IMR-90 (cell line): Measurements from ENCODE around the gene LEF1. TPM values are rescaled to one million over a fixed set of nuclear protein-coding genes. Genes with fewer than 3 reads are reported as not detected.

Experiments
- ATAC-seq: fragments of 200-7000 bp; cut with Tn5 transposase; 2 replicates; pipeline ENCODE4 v1.9.1; 2020; ENCODE audit warnings: low read depth, mild to moderate bottlenecking, moderate library complexity
- BruUV-seq: library from RNA; stranded (reverse); fragments of 400-500 nt; replicated peaks from 2 replicates; lab custom pipeline; 2021; lab: Mats Ljungman, UMichigan
- CTCF ChIA-PET: fragments of 300-600 bp; formaldehyde crosslinking; extraction: SDS; loops from one replicate; lab custom pipeline; 2021; ENCODE audit warnings: antibody characterized with exemption; lab: Yijun Ruan, JAX
- POLR2A ChIA-PET: fragments of 300-600 bp; sonication (Branson Sonifier 250); formaldehyde crosslinking; loops from one replicate; lab custom pipeline; 2022; ENCODE audit warnings: antibody characterized with exemption; ENCODE audit not compliant: unreplicated experiment; lab: Charles Lee
- DNase-seq: peaks from one replicate; pipeline ENCODE4 v3.0.0; 2013
- H2AFZ ChIP-seq: replicated peaks from 2 replicates; pipeline ENCODE3; 2013; ENCODE audit warnings: low read length, mild to moderate bottlenecking; ENCODE audit not compliant: poor library complexity
- H2AK5ac ChIP-seq: 2 replicates; pipeline ENCODE4 v1.6.1; 2013; ENCODE audit warnings: low read depth, low read length, inconsistent platforms
- H2AK9ac ChIP-seq: replicated peaks from 2 replicates; pipeline ENCODE3; 2013; ENCODE audit warnings: mild to moderate bottlenecking, low read depth, low read length, moderate library complexity; ENCODE audit not compliant: poor library complexity
- H2BK120ac ChIP-seq: 2 replicates; pipeline ENCODE4 v1.6.1; 2013; ENCODE audit warnings: low read depth, low read length, inconsistent platforms
- H2BK15ac ChIP-seq: 3 replicates; pipeline ENCODE4 v1.6.1; 2013; ENCODE audit warnings: low read depth, low read length, inconsistent platforms
- H2BK20ac ChIP-seq: 2 replicates; pipeline ENCODE4 v1.6.1; 2013; ENCODE audit warnings: low read depth, mild to moderate bottlenecking, inconsistent platforms, low read length, moderate library complexity
- H2BK5ac ChIP-seq: 2 replicates; pipeline ENCODE4 v1.6.1; 2013; ENCODE audit warnings: mild to moderate bottlenecking, low read depth, low read length, inconsistent platforms; ENCODE audit not compliant: poor library complexity, severe bottlenecking
- H3K14ac ChIP-seq: replicated peaks from 2 replicates; pipeline ENCODE4 v1.6.1; 2013; ENCODE audit warnings: low read depth, low read length, inconsistent platforms
- H3K18ac ChIP-seq: 2 replicates; pipeline ENCODE4 v1.6.1; 2013; ENCODE audit warnings: low read depth, low read length, control low read depth
- H3K23ac ChIP-seq: 2 replicates; pipeline ENCODE4 v1.6.1; 2013; ENCODE audit warnings: low read depth, low read length, inconsistent platforms
- H3K27ac ChIP-seq: 2 replicates; pipeline ENCODE4 v1.5.1; 2013; ENCODE audit warnings: mild to moderate bottlenecking, control low read depth, low read length; ENCODE audit not compliant: insufficient read depth
- H3K27me3 ChIP-seq: 2 replicates; pipeline ENCODE4 v1.6.1; 2013; ENCODE audit warnings: low read length; ENCODE audit not compliant: control insufficient read depth, insufficient read depth
- H3K36me3 ChIP-seq: 2 replicates; pipeline ENCODE4 v1.6.1; 2013; ENCODE audit warnings: low read length, mixed read lengths; ENCODE audit not compliant: control insufficient read depth, insufficient read depth
- H3K4ac ChIP-seq: 2 replicates; pipeline ENCODE4 v1.6.1; 2013; ENCODE audit warnings: low read depth, low read length, inconsistent platforms
- H3K4me1 ChIP-seq: 2 replicates; pipeline ENCODE4 v1.6.1; 2013; ENCODE audit warnings: low read length, mixed read lengths; ENCODE audit not compliant: control insufficient read depth, insufficient read depth
- H3K4me2 ChIP-seq: 2 replicates; pipeline ENCODE4 v1.6.1; 2013; ENCODE audit warnings: low read depth, mild to moderate bottlenecking, control low read depth, low read length, moderate library complexity
- H3K4me3 ChIP-seq: 2 replicates; pipeline ENCODE4 v1.5.1; 2013; ENCODE audit warnings: low read depth, mild to moderate bottlenecking, control low read depth, low read length, moderate library complexity; ENCODE audit not compliant: insufficient read depth
- H3K56ac ChIP-seq: 2 replicates; pipeline ENCODE4 v1.6.1; 2013; ENCODE audit warnings: low read length, inconsistent platforms; ENCODE audit not compliant: insufficient read depth; ENCODE audit errors: extremely low read depth
- H3K79me1 ChIP-seq, 2 experiments: 2 replicates each; pipeline ENCODE4 v1.6.1; 2013; ENCODE audit warnings: low read length in 2 of 2, inconsistent platforms in 1 of 2, low read depth in 1 of 2
- H3K9ac ChIP-seq: 2 replicates; pipeline ENCODE4 v1.6.1; 2013; ENCODE audit warnings: low read depth, low read length, control low read depth
- H3K9me1 ChIP-seq: 2 replicates; pipeline ENCODE4 v1.6.1; 2013; ENCODE audit warnings: low read length, inconsistent platforms; ENCODE audit not compliant: insufficient read depth
- H3K9me3 ChIP-seq: 2 replicates; pipeline ENCODE4 v1.6.1; 2013; ENCODE audit warnings: low read length; ENCODE audit not compliant: control insufficient read depth, insufficient read depth
- H4K20me1 ChIP-seq: 2 replicates; pipeline ENCODE4 v1.6.1; 2013; ENCODE audit warnings: low read length, inconsistent platforms; ENCODE audit not compliant: insufficient read depth
- H4K5ac ChIP-seq: 2 replicates; pipeline ENCODE4 v1.6.1; 2013; ENCODE audit warnings: mild to moderate bottlenecking, low read depth, low read length, control low read depth
- H4K8ac ChIP-seq, 2 experiments: 2 replicates each; pipeline ENCODE4 v1.6.1; 2013; ENCODE audit warnings: low read depth in 2 of 2, low read length in 2 of 2, control low read depth in 1 of 2, inconsistent platforms in 1 of 2
- H4K91ac ChIP-seq: 2 replicates; pipeline ENCODE4 v1.6.1; 2013; ENCODE audit warnings: low read depth, low read length, inconsistent platforms; ENCODE audit not compliant: insufficient read depth
- BHLHE40 ChIP-seq: fragments of 150-350 bp; IDR thresholded peaks from 2 replicates; pipeline ENCODE4 v1.6.1; 2016; ENCODE audit warnings: mild to moderate bottlenecking, low read depth, low read length
- CEBPB ChIP-seq: IDR thresholded peaks from 2 replicates; pipeline ENCODE4 v1.6.1; 2012; ENCODE audit warnings: low read depth, low read length, improper control_type of control experiment
- CHD1 ChIP-seq: IDR thresholded peaks from 2 replicates; pipeline ENCODE4 v1.6.1; 2012; ENCODE audit warnings: low read depth, low read length, improper control_type of control experiment
- FOS ChIP-seq: fragments of 150-350 bp; IDR thresholded peaks from 2 replicates; pipeline ENCODE4 v1.6.1; 2016; ENCODE audit warnings: low read depth, low read length
- MAFK ChIP-seq: IDR thresholded peaks from 2 replicates; pipeline ENCODE4 v1.6.1; 2012; ENCODE audit warnings: low read depth, low read length, improper control_type of control experiment
- MAZ ChIP-seq: IDR thresholded peaks from 2 replicates; pipeline ENCODE4 v1.6.1; 2012; ENCODE audit warnings: low read depth, mild to moderate bottlenecking, low read length, improper control_type of control experiment, moderate library complexity, borderline replicate concordance
- MXI1 ChIP-seq: IDR thresholded peaks from 2 replicates; pipeline ENCODE4 v1.6.1; 2012; ENCODE audit warnings: low read depth, mild to moderate bottlenecking, low read length, moderate library complexity, borderline replicate concordance
- NFE2L2 ChIP-seq: fragments of 150-350 bp; IDR thresholded peaks from 2 replicates; pipeline ENCODE4 v1.6.1; 2016; ENCODE audit warnings: low read depth, mild to moderate bottlenecking, low read length
- RAD21 ChIP-seq: IDR thresholded peaks from 2 replicates; pipeline ENCODE4 v1.6.1; 2012; ENCODE audit warnings: low read length, improper control_type of control experiment
- RCOR1 ChIP-seq: IDR thresholded peaks from 2 replicates; pipeline ENCODE4 v1.6.1; 2012; ENCODE audit warnings: mild to moderate bottlenecking, low read length, improper control_type of control experiment; ENCODE audit not compliant: insufficient replicate concordance
- RFX5 ChIP-seq: IDR thresholded peaks from 2 replicates; pipeline ENCODE4 v1.8.0; 2012; ENCODE audit warnings: low read depth, mild to moderate bottlenecking, low read length, moderate library complexity
- SMC3 ChIP-seq: fragments of 150-350 bp; IDR thresholded peaks from 2 replicates; pipeline ENCODE4 v1.6.1; 2016; ENCODE audit warnings: low read depth, mild to moderate bottlenecking, antibody characterized with exemption, low read length, moderate library complexity
- WGBS, 2 experiments: methylation state at CpG; one replicate each; pipeline versions ENCODE4 v1.1.5 to v1.1.7; 2013; ENCODE audit warnings: missing lambda C conversion rate in 2 of 2; ENCODE audit not compliant: insufficient read length in 1 of 2; ENCODE audit errors: extremely low coverage in 2 of 2; 5-methylcytosine and 5-hydroxymethylcytosine counted together
- dilution Hi-C: fragments of 300-500 bp; cut with HindIII; formaldehyde crosslinking; loops from one replicate; pipeline ENCODE4 v1.14.3; 2018; ENCODE audit warnings: low sequenced_read_pairs; ENCODE audit not compliant: unreplicated experiment
- in situ Hi-C: fragments of 300-500 bp; cut with MboI; formaldehyde crosslinking; loops from 3 replicates; pipeline ENCODE4 v1.14.3; 2019; ENCODE audit warnings: low sequenced_read_pairs, inconsistent platforms, mixed read lengths
- intact Hi-C: fragments of 100-400 bp; cut with micrococcal nuclease; formaldehyde crosslinking; loops from 2 replicates; pipeline ENCODE4 v1.10.0; 2022
- polyA plus RNA-seq, 3 experiments: library from polyadenylated mRNA; depleted of rRNA; stranded (reverse); fragments of >200 nt; gene quantifications; 2 replicates each; pipeline ENCODE4 v1.2.3, GENCODE V29; 2012; ENCODE audit warnings: low replicate concordance in 1 of 3
- total RNA-seq: library from RNA; depleted of rRNA; stranded (reverse); fragments of >200 nt; gene quantifications from 2 replicates; pipeline ENCODE4 v1.2.3, GENCODE V29; 2012
- TF ChIP-seq, protein P1 (sequence below): conservative IDR thresholded peaks from 2 replicates; pipeline ENCODE4 v1.5.1; 2012; ENCODE audit warnings: mild to moderate bottlenecking, low read depth, low read length, improper control_type of control experiment

Gene LEF1
- total and polyA plus RNA-seq, 2 of the 4 experiments (the other 2 are of a cell fraction): 1.7 to 1.8 TPM

DNA sequence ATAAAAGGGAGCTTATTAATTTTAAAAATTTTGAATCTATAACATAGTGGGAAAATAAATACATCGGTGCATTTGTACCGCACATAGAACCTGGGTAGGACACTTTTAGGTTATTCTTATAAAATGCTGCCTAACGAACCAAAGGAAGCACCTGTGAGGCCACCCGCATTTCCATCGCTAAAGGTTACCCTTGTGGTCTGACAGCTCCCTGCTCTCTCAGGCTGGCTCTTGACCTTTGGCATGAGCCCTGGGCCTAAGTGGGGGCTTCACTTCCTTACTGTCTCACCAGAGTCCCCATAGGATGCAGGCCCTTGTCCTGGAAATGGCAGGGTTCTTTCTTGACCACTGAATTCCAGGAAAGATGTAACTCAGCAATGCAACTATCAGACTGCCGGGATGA, 133.0 kb downstream of the LEF1 start:
- no peak overlapping the region for H3K23ac ChIP-seq
- ATAC-seq (no peak), DNase-seq (no peak)
- no peak overlapping the region for H2BK20ac ChIP-seq
- no peak overlapping the region for H2AK9ac ChIP-seq
- no peak overlapping the region for H3K9ac ChIP-seq
- H2AK5ac ChIP-seq: no peak overlapping the region
- peaks cover 4% of the 10 kb centered on the region for H3K36me3 ChIP-seq
- H3K14ac ChIP-seq: no peak overlapping the region
- no peak overlapping the region for H3K4me2 ChIP-seq
- H3K27ac ChIP-seq: no peak overlapping the region
- BruUV-seq: no TSS peak
- no peaks in the 10 kb centered on the region for H3K27me3 ChIP-seq
- 100% methylated on average over 2 of the region's 6 CpGs; no CpG with 5 or more reads in 1 of the 2 experiments for WGBS, 2 experiments
- intact Hi-C loops: no loop called here
- H4K8ac ChIP-seq: no peak overlapping the region
- H3K18ac ChIP-seq: no peak overlapping the region
- no peak overlapping the region for H4K5ac ChIP-seq
- H3K79me1 ChIP-seq: no peaks in the 10 kb centered on the region
- H2BK120ac ChIP-seq: no peak overlapping the region
- no peaks in the 10 kb centered on the region for H3K4me1 ChIP-seq
- POLR2A ChIA-PET: no interaction called here
- no peak for TF ChIP-seq RFX5
- TF ChIP-seq MAZ: no peak
- no peak for TF ChIP-seq MXI1
- no peak for TF ChIP-seq CHD1
- no peak for TF ChIP-seq BHLHE40
- TF ChIP-seq SMC3: no peak
- TF ChIP-seq RAD21: no peak
- no peak for TF ChIP-seq FOS
- TF ChIP-seq NFE2L2: no peak
- TF ChIP-seq CEBPB: no peak
- no peak for TF ChIP-seq RCOR1
- TF ChIP-seq, protein P1, sequence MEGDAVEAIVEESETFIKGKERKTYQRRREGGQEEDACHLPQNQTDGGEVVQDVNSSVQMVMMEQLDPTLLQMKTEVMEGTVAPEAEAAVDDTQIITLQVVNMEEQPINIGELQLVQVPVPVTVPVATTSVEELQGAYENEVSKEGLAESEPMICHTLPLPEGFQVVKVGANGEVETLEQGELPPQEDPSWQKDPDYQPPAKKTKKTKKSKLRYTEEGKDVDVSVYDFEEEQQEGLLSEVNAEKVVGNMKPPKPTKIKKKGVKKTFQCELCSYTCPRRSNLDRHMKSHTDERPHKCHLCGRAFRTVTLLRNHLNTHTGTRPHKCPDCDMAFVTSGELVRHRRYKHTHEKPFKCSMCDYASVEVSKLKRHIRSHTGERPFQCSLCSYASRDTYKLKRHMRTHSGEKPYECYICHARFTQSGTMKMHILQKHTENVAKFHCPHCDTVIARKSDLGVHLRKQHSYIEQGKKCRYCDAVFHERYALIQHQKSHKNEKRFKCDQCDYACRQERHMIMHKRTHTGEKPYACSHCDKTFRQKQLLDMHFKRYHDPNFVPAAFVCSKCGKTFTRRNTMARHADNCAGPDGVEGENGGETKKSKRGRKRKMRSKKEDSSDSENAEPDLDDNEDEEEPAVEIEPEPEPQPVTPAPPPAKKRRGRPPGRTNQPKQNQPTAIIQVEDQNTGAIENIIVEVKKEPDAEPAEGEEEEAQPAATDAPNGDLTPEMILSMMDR: no peak
- no peak for TF ChIP-seq MAFK
- no peak overlapping the region for H3K4ac ChIP-seq
- H2AFZ ChIP-seq: no peak overlapping the region
- dilution Hi-C loops: no loop called here
- 0 out of 2 replicates have a peak, but pooled peaks cover 2% of the 10 kb centered on the region for H3K9me3 ChIP-seq
- in situ Hi-C loops: no loop called here
- no peak overlapping the region for H3K4me3 ChIP-seq
- H2BK5ac ChIP-seq: no peak overlapping the region
- H2BK15ac ChIP-seq: no peak overlapping the region
- H4K20me1 ChIP-seq: no peaks in the 10 kb centered on the region
- CTCF ChIA-PET: no interaction called here
- no peaks in the 10 kb centered on the region; the same call in 1 of the 2 replicates for H3K9me1 ChIP-seq
- H3K56ac ChIP-seq: no peak overlapping the region
- H4K91ac ChIP-seq: no peak overlapping the region
